GM18909 (cell line): ENCODE results near the gene STAT2.
"Not testable (repeated sequence)": the region's sequence is repeated elsewhere in the genome, so short reads cannot be mapped to it uniquely, and the experiment has no call there.

Source experiments
- ATAC-seq: cut with Tn5 transposase; IDR thresholded peaks from one replicate; pipeline ENCODE4 v1.9.1; 2021; ENCODE audit warnings: mild to moderate bottlenecking; ENCODE audit not compliant: unreplicated experiment, poor library complexity

The STAT2 gene

DNA sequence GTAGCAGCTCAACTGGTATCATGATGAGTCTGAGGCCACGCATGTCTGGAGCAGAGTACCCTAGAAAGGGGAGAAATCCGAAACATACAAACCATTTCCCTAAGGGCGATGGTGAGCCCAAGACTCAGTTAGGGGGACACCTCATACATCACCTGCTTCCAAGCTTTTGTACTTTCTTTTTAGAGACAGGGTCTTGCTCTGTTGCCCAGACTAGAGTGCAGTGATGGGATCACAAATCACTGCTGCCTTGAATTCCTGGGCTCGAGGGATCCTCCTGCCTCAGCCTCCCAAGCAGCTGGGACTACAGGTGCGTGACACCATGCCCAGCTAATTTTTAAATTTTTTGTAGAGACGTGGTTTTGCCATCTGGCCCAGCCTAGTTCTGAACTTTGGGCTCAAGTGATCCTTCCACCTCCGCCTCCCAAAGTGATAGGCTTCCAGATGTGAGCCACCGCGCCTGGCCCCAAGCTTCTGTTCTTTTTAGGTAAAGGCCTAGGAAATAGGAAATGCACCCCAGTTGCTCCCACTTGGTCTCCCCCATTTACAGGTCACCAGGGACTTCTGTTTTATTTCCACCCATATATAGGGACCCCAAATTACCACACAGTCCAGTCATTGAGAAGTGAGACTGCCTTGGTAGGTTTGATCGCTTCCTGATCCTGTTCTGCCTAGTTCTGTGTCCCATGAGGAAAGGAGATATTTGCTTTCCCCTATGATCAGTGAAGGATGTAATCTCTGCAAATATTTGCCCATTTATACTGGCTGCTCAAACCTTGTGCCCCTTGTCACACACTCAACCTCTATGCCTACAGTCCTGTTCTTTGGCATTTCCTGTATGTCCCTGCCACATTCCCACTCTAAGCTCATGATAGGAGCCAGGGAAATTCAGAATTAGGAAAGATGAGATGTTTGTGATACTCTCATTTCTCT is 2.5 kb upstream of the STAT2 start, which contains the start of gene APOF:
TSS of gene APOF (minus strand) at position 728 of the 930 bp plus-strand sequence. CDS start at position 616, 112 bp downstream.
- ATAC-seq, result no peak

DNA sequence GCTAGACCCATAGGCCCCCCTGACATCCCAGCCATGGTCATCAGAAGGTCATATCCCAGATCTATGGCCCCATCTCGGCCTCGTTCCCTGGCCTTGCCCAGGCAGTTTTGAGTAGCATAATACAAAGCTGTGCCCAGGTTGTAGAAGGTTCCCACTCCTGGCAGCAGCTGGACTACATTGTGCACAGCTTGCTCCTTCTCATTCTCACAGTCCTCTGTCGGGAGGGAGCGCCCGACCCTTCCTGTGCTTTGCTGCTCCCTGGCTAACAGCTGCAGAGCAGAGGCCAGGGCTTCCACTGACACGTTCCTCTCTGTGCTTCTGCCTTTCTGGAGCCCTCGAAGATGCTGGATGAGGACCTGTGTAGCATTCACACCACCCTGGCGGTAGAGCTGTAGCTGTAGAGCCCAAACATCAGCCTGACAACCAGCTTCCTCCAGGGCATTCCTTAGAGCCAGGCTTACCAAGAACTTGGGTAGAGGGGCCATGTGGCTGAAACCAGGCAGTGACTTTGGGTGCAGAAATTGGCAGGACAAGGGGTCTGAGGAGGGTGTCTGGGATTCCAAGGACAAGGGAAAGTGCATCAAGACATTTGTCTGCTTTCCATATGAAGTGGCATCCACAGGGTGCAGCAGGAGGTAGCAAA is 1.7 kb upstream of the STAT2 start:
- ATAC-seq, result no peak

DNA sequence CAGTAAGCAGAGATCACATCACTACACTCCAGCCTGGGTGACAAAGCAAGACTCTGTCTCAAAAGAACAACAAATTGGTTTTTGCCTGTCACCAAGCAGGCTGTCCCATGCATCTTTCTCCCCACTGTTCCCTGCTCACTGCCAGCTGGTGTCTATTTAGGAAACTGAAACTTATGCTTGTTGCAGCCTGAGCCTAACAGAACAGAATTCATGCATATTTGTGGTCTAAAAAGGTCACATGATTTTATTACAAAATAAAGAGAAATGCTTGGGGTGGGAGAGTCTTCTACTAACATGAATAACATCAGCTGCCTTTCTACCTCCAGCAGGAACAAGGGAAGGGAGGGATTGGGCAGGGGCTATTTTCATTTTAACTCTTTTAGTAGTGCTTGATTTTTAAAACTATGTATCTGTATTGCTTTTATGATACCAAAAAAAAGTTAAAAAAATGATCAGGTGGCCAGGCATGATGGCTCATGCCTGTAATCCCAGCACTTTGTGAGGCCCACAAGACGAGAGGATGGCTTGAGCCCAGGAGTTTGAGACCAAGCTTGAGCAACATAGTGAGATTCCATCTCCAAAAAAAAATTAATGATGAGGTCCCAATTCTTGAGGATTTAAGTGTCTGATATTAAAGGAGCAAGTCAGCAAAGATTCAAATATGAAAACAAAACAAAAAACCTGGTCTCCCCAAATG is 923 bp downstream of the STAT2 start:
- no peak for ATAC-seq

DNA sequence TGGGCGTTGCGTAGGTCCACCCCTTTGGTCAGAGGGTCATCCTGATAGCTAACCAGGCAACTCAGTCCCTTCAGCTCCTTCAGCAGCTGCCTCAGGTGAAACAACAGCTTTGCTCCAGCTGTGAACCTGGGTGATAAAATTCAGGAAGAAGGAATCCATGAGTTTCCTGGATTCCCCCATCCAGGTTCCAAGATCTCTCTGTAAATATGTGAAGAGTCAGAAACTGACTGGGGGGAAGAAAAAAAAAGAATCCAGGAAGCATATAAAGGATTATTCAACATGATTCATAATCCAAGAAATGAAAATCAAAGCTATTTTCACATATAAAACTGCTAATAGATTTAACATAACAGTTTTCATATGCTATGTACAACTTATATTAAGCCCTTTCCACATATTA is 8.6 kb downstream of the STAT2 start:
- ATAC-seq, result no peak

DNA sequence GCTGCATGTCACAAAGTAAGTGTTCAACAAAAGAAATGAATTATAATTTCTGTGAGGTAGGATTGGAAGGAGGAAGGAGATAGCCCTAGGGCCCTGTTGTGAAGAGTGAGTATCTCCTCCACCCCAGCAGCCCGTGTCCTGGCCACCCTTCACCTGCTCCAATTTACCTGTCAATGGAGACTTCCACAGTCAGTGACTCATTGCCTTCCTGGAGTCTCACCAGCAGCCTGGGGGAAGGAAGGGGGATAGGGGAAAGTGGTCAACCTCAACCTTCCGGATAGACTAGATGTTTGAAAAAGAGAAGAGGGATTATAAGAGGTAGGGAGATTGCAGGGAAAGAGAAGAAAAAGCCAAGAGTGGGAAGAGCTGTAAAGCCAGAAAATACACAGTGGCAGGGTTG is 9.2 kb downstream of the STAT2 start:
- no peak for ATAC-seq

DNA sequence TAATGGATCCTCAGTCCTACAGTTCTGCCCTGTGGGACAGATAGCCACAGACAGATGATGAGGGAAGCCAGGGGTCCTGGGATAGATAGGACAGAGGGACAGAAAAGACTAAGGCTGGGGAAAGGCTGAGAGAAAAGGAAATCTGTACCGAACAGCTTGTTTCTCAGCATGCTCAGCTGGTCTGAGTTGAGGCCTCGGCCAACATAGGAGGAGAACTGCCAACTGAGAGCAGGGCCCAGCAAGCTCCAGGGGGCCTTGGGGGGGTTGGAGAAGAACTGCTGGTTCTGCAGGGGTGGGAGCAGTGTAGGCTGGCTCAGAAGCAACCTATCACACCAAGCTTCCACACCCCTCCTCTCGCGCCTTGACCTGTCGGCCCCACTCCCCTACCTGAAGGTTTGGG is 11.1 kb downstream of the STAT2 start:
- no peak for ATAC-seq

DNA sequence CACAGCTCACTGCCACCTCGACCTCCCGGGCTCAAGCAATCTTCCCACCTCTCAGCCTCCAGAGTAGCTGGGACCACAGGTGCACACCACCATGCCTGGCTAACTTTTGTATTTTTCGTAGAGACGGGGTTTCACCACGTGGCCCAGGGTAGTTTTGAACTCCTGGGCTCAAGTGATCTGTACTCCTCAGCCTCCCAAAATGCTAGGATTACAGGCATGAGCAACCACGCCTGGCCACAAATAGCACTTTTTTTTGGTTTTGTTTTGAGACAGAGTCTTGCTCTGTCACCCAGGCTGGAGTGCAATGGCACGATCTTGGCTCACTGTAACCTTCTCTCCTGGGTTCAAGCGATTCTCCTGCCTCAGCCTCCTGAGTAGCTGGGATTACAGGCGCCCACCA is 12.7 kb downstream of the STAT2 start:
- not testable (repeated sequence) for ATAC-seq

DNA sequence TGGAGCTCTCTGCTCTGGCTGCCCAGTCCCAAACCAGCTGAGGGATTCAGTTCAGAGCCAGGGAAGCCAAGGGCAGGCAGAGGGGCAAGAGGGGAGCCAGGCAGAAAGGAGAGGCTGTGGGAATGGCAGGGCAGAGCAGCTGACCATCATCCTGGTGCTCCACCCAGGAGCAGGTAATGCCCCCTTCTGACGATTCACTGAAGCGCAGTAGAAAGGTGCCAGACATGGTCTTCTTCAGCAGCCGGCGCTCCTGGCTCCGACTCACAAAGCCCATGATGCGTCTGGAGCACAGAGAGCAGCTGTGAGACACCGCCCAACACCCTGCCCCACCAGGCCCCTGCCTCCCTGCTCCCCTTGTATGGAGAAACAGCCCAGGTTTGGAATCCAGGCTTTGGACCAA is 13.2 kb downstream of the STAT2 start:
- no peak for ATAC-seq

DNA sequence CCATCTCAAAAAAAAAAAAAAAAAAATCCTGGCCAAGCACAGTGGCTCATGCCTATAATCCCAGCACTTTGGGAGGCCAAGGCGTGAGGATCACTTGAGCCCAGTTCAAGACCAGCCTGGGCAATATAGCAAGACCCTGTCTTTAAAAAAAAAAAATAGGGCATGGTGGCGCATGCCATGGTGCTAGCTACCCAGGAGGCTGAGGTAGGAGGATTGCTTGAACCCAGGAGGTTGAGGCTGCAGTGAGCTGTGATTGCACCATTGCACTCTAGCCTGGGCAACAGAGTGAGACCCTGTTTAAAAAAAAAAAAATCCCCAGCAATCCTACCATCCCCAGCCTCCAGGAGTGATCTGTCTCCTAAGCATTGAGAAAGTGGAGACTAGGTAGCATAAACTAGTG is 17.6 kb downstream of the STAT2 start:
- not testable (repeated sequence) for ATAC-seq

DNA sequence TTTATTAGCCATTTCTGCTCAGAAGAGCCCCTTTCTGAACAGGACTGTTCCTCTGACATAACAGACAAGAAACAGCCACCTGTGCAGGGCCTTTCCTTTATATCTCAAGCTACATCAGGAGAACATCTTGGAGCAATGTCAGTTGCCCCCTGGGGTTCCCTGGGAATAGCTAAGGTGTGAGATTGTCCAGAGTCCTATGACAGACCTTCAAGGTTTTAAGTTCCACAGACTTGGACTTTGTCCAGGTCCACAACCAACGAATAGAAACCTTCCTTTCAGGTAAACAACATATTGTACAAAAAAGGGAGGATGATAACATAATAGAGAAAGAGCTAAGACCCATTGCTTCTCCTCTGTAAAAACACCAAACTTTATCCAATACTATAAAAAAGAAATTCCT is 18.3 kb downstream of the STAT2 start:
- no peak for ATAC-seq

DNA sequence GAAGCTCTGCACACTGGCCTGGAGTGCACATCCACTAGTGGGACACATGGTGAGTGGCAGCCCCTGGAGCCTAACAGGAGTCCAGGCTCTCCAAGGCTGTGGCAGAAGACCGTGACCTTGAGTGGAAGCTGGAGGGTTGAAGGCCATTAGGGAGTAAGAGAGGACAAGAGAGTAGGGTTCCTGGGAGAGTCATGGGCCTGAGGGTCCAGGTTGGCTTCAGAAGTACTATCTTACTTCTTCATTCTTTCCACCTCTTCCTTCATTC is 20.8 kb downstream of the STAT2 start:
- no peak for ATAC-seq

DNA sequence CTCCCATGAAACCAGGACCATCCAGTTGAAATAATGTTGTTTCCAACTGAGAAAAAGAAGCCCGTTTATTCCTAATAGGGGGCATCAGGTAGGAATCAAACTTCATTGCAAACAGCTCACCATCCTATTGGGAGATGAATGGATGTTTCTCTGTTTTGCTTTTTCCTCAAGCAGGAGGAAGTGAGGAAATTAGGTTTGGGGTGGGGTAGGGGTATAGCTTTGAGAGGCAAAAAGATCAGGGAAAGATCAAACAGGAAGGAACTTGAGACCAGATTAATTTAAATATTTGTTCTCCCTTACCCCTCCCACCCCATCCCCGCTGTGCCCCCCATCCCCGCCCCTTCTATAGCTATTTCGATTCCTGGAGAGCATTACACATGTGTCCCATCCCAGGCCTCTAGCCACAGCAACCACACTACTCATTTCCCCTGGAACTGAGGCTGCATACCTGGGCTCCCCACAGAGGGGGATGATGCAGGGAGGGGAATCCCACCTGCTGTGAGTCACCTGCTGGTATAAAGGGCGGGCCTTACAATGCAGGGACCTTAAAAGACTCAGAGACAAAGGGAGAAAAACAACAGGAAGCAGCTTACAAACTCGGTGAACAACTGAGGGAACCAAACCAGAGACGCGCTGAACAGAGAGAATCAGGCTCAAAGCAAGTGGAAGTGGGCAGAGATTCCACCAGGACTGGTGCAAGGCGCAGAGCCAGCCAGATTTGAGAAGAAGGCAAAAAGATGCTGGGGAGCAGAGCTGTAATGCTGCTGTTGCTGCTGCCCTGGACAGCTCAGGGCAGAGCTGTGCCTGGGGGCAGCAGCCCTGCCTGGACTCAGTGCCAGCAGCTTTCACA is 21.4 kb downstream of the STAT2 start, which contains the start of gene IL23A:
TSS of gene IL23A (plus strand) at position 577 of the 850 bp plus-strand sequence. CDS start at position 738, 161 bp downstream.
- ATAC-seq, result no peak

DNA sequence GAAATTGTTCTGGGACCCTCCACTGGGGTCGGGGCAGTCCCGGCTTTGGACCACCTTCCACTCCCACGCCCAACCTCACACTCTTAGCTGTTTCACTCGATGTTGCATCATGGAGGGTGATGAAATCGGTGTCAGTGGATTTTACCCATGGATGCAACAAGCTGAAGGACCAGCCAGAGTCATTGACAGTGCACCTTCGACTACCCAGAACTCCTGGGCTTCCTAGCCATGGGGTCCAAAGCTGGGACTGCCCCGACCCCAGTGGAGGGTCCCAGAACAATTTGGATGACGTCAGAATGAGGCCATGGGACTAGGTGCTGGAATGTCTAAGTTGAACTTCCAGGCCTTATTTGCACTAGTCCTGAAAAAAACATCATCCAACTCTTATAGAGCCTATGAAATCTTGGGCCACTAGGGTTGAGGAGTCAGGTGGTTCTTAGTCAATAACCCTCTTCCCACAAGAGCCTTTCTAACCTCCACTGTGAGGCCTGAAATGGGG is 22.1 kb downstream of the STAT2 start:
- ATAC-seq, result no peak

DNA sequence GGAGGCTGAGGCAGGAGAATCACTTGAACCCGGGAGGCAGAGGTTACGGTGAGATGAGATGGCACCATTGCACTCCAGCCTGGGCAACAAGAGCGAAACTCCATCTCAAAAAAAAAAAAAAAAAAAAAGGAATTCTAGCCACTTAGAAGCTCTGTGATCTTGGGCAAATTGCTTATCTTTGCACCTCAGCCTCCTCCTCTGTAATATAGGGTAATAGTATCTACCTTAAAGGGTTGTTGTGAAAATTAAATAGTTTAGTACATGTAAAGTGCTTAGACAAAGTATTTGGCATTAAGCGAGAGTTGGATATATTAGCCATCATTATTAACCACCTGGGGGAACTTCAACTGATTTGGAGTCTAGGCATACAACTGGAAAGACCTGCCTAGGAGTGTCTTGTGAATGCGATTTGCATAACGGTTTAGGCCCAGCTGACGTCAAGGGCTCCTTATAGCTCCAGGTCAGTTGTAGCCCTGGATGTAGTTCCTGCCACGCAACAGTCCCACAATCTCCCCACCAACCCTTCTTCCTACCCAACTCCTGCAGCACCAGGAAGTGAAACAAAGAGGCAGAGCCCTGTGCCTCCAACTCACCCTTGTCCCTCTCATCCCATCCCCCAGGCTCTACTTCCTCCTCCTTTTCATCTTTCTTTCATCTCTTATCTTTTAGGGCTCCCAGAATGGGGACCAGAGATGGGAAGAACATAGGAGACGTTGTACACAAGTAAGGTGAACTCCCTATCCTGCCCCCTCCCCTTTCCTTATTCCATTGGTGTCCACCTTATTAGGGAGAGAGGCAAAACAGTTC is 23.3 kb downstream of the STAT2 start:
- no peak for ATAC-seq

DNA sequence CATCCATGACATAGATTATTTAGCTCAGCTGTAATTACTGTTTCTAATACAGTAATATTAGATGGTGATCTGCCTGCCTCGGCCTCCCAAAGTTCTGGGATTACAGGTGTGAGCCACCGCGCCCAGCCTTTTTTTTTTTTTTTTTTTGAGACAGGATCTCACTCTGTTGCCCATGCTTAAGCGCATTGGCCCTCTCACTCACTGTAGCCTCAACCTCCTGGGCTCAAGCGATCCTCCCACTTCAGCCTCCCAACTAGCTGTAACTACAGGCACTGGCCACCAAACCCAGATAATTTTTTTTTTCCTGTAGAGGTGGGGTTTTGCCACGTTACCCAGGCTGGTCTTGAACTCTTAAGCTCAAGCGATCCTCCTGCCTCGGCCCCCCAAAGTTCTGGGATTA is 24.4 kb downstream of the STAT2 start:
- not testable (repeated sequence) for ATAC-seq

DNA sequence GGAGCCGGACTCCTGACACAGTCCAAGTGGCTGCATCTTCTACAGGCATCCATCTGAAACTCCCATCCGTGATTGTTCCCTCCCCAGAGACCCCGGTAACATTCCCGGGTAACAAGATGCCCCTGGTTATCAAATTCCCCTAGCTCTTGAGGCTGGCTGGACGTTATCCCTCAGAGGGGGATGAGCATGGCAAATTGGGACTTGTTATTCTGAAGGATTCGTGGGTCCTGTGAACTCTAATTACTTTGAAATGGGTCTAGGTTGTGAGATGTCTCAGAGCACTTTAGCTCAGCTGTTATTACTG is 25.5 kb downstream of the STAT2 start:
- ATAC-seq, result no peak

DNA sequence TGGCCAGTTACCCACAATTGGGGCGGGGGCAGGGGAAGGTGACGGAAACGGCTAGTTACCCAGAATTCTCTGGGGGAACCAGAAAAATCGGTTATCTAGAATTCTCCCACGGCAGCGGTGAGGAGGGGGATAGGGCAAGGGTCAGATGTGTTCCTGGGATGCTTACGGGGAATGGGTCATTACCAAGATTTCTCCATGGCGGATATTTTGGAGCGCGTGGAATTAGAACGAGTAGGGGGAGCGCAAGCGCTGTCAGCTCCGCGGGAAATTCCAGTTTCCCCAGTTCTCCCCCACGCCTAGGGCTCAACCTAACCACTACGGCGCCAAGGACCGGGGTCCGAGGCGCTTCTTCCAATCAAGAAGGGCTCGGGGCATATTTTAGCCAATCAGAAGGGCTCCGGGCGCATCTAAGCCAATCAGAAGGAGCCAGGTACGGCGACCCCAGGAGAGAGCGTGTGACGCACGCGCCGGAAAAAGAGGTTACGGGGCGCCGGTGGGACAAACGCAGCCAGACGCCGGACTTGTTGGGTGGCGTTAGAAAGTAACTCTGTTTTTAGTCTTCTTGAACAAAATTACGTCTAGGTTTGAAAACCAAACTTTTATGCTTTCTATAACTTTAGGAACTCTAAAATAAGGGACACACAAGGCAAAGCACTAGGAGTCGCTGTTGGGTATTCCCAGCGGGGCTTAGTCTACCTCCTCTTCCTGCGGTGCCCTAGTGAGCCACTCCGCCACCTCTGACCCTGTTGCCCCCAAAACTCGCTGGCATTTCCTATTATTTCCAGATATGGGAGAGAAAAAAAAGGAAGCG is 26.0 kb downstream of the STAT2 start, which contains the start of gene PAN2:
TSS of gene PAN2 (minus strand) at position 322 of the 811 bp plus-strand sequence. CDS start 906 bp downstream, outside the sequence.
- ATAC-seq, result peak; percentile 93

DNA sequence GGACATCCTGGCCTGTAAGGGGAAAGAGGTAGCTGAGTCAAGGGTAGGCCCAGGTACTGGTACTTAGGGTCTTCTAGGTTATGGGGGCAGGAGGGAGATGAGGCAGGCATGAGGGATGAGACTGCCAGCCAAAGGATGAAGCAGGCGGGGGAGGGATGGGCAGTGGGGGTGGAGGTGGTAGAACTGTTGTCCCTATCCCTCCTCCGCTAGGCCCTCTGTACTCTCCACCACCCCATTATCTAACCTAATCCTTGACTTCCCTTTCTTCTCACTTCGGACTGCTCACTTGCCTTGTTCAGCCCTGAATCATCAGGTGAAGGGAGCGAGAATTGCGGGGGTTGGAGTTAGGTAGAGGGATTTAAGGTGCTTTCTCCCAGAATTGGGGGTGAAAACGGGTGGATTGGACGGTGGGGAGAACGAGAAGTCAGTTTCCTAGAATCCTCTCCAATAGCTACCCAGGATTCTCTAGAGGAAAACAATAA is 26.7 kb downstream of the STAT2 start:
- no peak for ATAC-seq
